ENCODE measurements around the gene PHAF1.
A peak's percentile ranks its signal among the peaks of the same experiment; 100 is the strongest.

DNA sequence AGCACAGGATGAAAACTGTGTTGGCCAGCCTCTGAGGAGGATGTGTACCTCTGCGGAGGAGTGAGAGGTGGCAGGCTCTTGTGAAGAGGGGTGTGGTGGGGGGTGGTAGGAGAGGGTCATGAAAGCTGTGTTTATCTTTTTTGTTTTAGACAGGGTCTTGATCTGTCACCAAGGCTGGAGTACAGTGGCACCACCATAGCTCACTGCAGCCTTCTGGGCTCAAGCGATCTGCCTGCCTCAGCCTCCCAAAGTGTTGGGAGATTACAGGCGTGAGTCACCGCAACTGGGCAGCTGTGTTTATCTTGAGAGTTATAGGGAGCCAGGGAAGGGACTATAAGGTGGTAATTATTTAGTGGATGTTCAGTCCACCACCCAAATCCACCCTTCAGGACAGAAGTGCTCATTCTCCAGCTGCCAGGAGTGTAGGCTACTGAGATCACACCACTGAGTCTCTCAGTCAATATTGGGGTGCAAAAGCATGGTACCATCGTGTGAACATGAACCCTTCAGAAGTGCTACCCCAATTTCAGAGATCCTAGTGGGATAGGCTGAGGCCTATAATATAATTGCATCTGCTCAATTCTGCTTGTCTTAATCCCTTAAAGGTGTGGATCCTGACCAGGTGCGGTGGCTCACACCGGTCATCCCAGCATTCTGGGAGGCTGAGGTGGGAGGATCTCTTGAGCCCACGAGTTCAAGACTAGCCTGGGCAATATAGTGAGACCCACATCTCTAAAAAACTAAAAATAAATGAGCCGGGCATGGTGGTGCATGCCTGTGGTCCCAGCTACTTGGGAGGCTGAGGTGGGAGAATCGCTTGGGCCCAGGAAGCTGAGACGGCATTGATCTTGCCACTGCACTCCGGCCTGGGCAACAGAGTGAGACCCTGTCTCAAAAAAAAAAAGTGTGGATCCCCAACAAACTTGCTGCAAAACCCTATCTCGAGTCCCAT lies 81.0 kb downstream of the PHAF1 start:
- TF ChIP-seq POLR2A (conservative IDR thresholded peaks at IDR 0.05) (no peak), ZNF318 (IDR thresholded peaks at IDR 0.05; ENCODE audit: borderline replicate concordance in 1 of 2, low read depth in 1 of 2) (no peak), SMAD3 (CRISPR knock-in tag; conservative IDR thresholded peaks at IDR 0.05) (no peak), NRF1 (conservative IDR thresholded peaks at IDR 0.05 in 1 of 2, IDR thresholded peaks at IDR 0.05 in 1 of 2) (peak in 1 of 2 experiments; percentile 28; a peak in 1 of 4 replicates), SFPQ (IDR thresholded peaks at IDR 0.05; ENCODE audit: low read depth, low read length) (no peak), CEBPB (tag; IDR thresholded peaks at IDR 0.05) (no peak), SREBF2 (CRISPR knock-in tag; IDR thresholded peaks at IDR 0.05) (no peak), SETDB1 (IDR thresholded peaks at IDR 0.05; ENCODE audit: low read length) (no peak), EP300 (IDR thresholded peaks at IDR 0.05; ENCODE audit: low read length) (peak; percentile 19; the same call in 1 of the 2 replicates), MXI1 (IDR thresholded peaks at IDR 0.05; ENCODE audit: low read depth, low read length) (no peak)
- TF ChIP-seq, protein P1, sequence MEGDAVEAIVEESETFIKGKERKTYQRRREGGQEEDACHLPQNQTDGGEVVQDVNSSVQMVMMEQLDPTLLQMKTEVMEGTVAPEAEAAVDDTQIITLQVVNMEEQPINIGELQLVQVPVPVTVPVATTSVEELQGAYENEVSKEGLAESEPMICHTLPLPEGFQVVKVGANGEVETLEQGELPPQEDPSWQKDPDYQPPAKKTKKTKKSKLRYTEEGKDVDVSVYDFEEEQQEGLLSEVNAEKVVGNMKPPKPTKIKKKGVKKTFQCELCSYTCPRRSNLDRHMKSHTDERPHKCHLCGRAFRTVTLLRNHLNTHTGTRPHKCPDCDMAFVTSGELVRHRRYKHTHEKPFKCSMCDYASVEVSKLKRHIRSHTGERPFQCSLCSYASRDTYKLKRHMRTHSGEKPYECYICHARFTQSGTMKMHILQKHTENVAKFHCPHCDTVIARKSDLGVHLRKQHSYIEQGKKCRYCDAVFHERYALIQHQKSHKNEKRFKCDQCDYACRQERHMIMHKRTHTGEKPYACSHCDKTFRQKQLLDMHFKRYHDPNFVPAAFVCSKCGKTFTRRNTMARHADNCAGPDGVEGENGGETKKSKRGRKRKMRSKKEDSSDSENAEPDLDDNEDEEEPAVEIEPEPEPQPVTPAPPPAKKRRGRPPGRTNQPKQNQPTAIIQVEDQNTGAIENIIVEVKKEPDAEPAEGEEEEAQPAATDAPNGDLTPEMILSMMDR (IDR thresholded peaks at IDR 0.05 in 2 of 3, conservative IDR thresholded peaks at IDR 0.05 in 1 of 3; ENCODE audit: insufficient read depth in 2 of 3, low read depth in 1 of 3, low read length in 3 of 3), result no peak

Measured in K562 (cell line).